Activated CD4-positive, alpha-beta T cell treated with anti-CD3 and anti-CD28 coated beads, Interleukin-2, amount 50 U/mL, for 4 hours (primary cell): ENCODE data around the gene BRICD5.
"Not testable (repeated sequence)": the region's sequence is repeated elsewhere in the genome, so short reads cannot be mapped to it uniquely, and the experiment has no call there.

Experiments used
- DNase-seq, 2 experiments: peaks; one replicate each; pipeline ENCODE4 v3.0.0-alpha.2; 2020

BRICD5 gene

GRCh38 chr16:2214719-2214968, 4.0 kb upstream of the BRICD5 start, which contains the start of gene PGP:
TSS of gene PGP (minus strand) at chr16:2214840. CDS start at chr16:2214777, 63 bp downstream.
- DNase-seq = no peak

DNA sequence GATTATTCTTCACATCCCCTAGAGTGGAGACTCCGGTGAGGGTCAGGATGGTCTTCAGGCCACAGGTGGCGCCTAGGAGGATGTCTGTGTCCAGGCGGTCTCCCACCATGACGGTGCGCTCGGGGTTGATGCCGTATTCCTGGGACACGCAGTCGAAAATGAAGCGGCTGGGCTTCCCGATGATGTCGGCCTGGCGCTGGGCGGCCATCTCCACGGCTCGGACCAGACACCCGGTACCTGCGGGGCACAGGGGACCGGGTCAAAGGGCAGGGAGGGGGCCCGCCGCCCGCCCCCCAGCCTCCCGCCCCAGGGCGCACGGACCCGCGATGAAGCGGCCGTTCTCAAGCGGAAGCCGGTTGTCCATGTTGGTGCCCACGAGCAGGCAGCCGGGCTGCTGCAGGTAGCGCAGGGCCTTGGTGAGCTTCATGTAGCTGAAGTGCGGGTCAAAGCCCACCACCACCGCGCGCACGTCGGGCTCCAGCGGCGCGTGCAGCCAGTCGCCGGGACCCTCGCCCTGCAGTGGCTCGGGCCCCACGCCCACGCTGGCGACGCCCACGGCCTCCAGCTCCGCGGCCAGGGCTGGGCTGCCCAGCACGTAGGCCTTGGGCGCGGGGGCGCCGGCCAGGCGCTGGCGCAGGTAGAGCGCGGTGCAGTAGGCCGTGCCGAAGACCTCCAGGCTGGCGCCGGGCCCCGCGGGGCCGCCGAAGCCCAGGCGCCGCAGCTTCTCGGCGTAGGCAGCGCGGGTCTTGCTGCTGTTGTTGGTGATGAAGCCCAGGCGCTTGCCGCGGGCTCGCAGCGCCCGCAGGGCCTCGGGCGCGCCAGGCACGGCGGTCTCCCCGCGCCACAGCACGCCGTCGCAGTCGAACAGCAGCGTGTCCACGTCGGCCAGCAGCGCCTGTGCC, 3.4 kb upstream of the BRICD5 start:
- no peak for DNase-seq

DNA sequence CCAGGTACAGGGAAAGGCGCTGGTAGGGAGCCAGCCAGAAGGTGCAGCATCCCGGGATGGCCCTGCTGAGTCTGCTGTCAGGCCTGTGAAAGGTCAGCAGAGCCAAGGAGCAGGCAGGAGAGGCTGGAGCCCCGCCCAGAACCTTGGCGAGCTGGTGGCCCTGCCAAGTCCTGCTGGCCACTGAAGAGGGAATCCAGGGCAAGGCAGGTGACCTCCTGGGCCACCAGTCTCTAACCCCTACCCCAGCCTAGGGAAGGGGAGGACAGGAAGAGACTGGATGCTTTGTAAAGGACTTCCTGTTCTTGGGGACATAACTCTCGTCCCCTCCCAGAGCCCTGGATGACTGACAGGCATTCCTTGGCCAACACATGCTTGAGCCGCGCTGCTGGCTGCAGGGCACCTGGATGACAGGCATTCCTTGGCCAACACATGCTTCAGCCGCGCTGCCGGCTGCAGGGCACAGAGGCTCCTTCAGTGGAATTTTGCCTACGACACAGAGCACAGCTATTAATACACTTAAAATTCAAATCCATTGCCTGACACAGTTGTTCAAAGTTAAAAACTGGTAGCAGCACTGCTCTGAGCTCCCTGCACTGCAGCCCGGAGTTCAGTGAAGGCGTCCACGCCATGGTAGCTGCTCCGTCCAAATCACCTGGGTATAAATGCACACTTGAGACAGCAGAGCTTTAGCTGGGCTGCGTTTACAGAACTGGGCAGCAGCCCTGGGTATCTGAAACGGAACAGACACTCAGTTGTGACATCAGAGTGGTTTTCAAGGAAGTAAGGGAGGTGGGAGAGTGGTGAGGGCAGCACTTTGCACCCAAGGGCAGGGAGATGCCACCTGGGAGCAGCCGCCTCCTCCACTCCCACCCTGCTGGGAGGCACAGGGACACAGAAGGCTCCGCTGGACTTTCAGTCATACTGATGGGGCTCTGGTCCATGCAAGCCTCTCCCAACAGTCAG, 2.0 kb upstream of the BRICD5 start:
- DNase-seq = no peak

DNA sequence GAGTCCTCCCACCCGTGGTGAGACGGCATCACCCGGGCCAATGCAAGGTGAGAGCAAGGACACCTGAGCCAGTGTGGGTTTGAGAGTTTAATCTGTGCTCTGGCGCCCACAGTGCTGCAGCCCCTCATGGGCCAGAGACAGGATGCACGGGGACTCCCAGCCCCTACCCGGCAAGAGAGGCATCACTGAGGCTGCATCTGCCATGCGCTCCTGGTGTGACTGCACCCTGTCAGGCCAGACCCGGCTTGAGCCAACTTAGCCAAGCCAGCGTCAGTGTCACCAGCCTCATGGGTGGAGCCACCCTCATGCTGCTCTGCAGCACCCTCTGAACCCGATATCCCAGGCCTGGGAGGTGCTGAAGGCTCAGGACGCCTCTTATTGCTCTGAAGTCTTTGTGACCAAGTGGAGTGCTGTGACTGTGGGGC, 1.3 kb upstream of the BRICD5 start:
- DNase-seq = no peak

DNA sequence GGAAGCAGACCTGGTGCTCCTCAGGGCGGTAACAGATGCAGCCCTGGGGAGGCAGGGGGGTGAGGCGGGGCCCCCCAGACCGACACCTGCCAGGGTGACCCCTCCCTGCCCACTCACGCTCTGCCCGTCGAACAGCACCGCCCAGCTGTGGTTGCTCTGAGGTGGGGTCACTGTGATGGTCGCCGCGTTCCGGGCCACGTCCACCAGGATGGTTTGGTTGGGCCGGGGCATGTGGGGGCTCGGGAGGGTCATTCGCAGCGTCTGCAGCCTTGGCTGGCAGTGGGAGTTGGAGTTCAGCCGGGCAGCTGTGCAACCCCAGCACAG, 692 bp downstream of the BRICD5 start:
- DNase-seq = no peak

DNA sequence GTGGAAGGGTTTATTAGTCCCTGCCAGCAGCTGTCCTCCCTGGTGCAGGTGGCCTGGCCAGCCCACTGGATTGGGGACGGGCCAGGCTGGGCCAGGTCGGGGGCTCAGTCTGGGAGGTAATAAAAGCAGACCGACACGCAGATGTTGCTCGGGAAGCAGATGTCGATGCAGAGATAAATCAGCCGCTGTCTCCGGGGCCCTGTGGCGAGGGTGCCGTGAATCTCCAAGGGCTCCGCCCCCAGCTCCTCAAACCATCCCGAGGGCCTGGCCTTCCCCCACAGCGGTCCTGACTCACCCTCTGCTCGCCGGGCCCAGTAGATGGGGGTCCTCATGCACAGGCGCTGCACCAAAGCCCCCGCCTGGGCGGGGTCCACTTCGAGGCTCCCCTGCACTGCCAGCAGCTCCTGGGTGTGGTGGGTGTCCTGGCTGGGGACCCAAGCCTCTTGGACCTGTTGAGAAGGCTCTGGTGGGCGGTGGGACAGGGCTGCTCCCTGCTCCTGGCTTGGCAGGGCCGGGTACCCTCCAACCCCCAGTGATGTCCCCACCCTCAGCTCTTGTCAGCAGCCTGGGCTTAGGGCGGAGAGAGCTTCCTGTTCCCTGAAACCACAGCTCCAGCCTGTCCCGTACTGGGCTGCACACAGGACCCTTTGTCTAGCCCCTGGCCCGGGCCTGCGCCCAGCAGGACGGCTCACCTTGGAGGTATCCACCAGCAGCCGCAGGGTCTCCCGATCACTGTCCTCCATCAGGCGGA, 1.2 kb downstream of the BRICD5 start:
- no peak for DNase-seq

- DNase-seq = no peak
These were observed 1.9 kb downstream of the BRICD5 start for GRCh38 chr16:2208772-2209171.

DNA sequence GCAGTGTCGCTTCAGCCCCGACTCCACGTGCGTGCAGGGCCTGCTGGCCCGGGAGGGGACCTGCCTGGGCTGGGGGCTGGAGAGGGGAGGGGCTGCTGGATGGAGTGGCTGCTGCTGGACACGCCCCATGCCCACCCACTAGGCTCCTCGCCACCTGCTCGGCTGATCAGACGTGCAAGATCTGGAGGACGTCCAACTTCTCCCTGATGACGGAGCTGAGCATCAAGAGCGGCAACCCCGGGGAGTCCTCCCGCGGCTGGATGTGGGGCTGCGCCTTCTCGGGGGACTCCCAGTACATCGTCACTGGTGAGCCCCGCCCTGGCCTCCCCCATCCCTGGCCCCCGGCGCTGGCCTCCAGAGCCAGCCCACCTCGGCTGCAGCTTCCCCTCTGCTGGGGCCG, 2.4 kb downstream of the BRICD5 start:
- DNase-seq = no peak

DNA sequence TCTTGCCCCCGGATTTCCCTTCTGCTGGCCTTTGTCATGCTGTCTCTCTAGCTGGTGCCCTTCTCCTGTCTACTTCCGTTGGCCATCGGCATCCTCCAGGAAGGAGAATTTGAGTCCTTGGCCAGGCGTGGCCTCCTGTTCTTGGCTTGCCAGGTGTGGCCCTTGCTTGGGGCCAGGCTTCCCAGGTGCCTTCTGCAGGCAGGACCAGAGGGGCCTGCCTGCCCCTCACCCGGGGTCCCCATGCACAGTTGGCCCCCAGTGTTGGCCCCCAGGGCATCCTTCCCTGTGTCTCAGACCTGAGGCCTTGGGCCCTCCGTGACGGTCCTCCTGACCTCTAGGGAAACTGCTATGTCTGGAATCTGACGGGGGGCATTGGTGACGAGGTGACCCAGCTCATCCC, 2.8 kb downstream of the BRICD5 start:
- no peak for DNase-seq

- no peak for DNase-seq
These were observed 3.8 kb downstream of the BRICD5 start for GRCh38 chr16:2206780-2207433.

GRCh38 chr16:2206420-2206779, 4.3 kb downstream of the BRICD5 start:
- DNase-seq = no peak

DNA sequence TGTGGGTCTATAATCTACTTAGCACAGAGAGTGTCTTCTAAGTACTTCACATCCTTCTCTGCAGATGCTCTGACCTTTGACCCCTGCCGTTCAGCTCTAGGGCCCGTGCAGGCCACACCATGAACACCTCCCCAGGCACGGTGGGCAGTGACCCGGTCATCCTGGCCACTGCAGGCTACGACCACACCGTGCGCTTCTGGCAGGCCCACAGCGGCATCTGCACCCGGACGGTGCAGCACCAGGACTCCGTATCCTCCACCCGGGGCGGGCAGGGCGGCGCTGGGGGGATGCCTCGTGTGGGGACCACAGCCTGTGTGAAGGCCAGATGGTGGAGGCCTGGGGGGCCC, 4.7 kb downstream of the BRICD5 start:
- DNase-seq = no peak

DNA sequence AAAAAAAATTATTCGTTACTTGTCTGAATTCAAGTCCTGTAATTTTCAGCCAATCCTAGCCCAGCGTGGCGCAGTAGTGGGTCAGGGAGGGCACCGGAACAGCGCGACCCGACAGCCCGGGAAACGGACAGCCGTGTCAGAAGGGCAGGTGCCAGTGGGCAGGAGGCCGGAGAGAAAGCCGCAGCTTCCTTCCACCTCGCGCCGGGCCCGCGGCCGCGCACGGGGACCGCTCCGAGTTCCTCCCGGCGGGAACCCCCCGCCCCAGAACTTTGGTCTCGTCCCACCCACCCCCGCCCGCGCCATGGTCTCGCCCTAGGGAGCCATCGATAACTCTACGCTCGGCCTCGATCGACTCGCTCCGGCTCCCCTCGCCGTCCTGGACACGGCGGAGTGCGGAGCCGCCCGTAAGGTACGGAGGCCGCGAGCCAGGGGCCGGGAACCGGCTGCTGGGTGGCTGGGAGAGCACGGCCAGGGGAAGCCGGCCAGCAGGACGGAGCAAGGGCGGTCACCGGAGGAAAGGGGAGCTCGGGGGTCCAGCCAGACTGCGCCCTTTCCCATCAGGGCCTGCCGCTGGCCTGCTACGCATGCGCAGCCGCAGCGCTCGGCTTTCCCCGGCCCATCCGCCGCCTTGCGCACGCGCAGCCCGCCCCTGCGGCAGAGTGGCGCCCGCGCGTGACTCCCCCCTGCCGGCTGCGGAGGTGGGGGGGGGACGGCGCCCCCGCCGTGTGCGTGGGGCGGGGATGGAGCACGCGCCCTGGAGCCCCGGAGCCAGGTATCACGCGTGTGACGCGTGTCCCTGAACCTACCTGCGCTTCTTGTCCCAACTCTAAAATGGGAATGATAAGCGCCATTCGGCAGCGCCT, 5.3 kb downstream of the BRICD5 start, which contains the start of gene MLST8:
Gene MLST8 (plus strand): TSS at position 351 of the 863 bp plus-strand sequence. CDS start 632 bp downstream, outside the sequence.
- DNase-seq = peak; percentile 84 to 88

DNA sequence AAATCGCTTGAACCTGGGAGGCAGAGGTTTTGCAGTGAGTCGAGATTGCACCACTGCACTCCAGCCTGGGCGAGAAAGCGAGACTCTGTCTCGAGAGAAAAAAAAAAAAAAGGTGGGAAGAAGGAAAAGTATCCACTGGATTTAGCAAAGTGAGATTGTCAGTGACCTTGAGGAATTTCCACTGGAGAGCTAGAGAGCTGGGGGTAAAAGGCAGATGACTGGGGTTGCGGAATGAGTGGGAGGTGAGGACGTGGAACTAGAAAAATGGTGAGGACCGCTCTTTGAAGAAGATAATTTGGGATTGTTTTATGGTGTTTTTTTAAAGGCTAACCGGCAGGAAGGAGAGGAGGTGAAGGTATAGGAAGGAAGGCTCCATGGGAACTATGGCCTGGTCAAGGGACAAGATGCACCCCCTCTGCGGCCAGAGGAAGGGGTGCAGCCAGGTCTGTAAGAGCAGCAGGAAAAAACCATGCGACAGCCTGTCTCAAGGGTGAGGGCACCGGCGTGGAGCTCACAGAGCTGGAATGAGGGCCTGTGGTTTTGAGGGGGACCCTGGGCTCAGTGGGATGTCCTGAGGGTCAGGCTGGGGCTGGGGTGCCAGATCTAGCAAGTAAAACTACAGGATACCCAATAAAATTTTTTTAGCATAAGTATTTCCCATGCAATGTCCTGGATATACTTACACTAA, 6.1 kb downstream of the BRICD5 start:
- no peak for DNase-seq

DNA sequence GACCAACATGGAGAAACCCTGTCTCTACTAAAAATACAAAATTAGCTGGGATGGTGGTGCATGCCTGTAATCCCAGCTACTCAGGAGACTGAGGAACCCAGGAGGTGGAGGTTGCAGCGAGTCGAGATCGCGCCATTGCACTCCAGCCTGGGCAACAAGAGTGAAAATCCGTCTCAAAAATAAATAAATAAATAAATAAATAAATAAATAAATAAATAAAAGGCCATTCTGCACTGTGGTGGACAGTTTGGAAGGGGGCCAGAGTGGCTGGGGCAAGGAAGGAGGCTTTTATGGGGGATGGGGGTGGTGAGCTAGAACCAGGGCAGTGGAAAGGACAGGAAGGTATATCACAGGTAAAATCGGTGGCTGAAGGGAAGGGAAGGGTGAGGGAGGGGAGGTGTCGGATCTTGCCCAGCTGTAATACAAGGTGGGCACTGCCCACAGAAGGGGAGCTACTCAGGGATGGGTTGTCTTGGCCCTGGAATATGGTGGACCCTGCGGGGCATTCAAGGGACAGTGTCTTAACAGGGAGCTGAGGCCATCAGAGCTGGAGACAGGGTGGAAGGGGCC, 7.5 kb downstream of the BRICD5 start:
- not testable (repeated sequence) for DNase-seq

DNA sequence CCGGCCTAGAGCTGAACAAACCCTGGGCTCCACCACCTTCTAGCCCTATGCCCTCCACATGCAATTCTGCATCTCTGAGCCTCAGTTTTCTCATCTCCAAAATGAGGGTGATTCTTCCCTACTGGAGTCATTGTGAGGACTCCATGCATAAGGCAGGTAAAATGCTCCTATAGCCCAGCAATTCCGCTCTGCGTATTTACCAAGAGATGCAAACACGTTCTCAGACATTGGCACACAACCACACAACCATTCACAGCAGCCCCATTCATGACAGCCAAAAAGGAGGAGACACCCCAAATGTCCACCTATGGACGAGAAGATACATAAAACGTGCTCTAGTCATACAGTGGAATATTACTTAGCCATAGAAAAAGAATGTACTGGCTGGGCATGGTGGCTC, 10.3 kb downstream of the BRICD5 start:
- DNase-seq = no peak

DNA sequence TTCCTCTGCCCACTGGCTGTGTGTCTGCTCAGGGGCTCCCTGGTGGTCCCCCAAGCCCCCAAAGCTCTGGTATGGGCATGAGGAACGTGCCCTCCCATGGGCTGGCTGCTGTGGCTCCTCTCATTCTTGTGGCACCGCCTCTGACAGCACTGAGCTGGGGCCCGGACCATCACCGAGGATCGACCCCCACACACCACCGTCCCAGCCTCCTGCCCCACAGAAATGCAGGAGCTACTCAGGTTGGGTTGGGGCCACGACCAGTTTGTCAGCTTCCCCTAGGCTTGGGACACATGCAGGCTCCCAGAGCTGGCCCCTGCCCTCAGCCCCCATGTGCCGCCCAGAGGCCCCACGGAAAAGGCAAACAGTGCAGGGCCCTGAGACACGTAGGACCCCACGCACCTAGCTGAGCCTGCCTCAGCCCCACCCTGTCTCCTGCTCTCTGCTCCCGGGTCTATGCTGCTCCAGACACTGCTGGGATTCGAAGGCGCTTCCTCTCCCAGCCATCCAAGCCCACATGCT, 11.0 kb downstream of the BRICD5 start:
- no peak for DNase-seq

- no peak for DNase-seq
These were observed 11.6 kb downstream of the BRICD5 start for GRCh38 chr16:2199095-2199494.

- DNase-seq = no peak
These were observed 12.4 kb downstream of the BRICD5 start for GRCh38 chr16:2198283-2198682.

- no peak for DNase-seq
These were observed 12.9 kb downstream of the BRICD5 start for GRCh38 chr16:2197765-2198164.
